Measurements from ENCODE around the gene FBXO41. TPM values are rescaled to one million over a fixed set of nuclear protein-coding genes. Genes with fewer than 3 reads are reported as not detected.

Gene FBXO41
- total RNA-seq, 1 experiment from 2014 or later, result 3.6 TPM

DNA sequence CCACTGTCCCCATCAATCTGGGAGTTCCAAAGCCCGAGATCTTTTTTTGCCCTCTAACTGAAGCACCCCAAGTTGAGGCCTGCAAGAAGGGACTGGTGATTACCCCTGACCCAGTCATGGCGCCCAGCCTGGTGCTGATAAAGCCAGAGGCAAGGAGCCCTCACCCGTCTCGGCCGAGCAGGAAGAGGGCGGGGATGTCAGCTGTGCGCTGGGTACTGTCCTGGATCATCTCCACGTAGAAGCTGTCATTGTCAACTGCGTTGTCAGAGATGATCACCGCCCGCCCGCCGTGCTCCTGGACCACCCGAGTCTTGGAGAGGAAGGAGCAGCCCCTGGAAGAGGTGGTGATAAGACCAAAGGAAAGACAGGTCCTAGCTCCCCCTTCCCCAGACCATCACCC is 55.6 kb downstream of the FBXO41 start:
- in situ Hi-C loops (cut with HindIII; ENCODE audit: low sequenced_read_pairs), result no loop called here
- DNase-seq (ENCODE audit: low spot score), result no peak

DNA sequence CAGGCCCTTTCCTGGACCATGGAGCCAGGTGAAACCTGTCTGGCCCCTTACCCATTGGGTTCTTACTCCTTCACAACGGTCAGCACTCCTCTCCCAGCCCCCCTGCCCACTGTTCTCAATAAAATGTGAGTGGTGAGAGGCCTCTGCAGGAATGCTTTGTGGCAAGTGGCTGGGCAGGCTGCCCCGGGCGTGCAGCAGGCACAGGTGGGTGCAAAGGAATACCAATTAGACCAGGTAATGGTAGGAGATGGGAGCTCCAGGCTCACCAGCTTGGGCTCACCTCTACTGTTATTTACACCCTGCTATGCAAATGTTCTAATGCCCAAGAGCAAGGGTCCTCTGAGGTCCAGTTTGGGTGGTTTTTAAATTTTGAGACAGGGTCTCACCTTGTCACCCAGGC is 57.2 kb downstream of the FBXO41 start:
- DNase-seq (ENCODE audit: low spot score), result no peak
- in situ Hi-C loops (cut with HindIII; ENCODE audit: low sequenced_read_pairs), result no loop called here

DNA sequence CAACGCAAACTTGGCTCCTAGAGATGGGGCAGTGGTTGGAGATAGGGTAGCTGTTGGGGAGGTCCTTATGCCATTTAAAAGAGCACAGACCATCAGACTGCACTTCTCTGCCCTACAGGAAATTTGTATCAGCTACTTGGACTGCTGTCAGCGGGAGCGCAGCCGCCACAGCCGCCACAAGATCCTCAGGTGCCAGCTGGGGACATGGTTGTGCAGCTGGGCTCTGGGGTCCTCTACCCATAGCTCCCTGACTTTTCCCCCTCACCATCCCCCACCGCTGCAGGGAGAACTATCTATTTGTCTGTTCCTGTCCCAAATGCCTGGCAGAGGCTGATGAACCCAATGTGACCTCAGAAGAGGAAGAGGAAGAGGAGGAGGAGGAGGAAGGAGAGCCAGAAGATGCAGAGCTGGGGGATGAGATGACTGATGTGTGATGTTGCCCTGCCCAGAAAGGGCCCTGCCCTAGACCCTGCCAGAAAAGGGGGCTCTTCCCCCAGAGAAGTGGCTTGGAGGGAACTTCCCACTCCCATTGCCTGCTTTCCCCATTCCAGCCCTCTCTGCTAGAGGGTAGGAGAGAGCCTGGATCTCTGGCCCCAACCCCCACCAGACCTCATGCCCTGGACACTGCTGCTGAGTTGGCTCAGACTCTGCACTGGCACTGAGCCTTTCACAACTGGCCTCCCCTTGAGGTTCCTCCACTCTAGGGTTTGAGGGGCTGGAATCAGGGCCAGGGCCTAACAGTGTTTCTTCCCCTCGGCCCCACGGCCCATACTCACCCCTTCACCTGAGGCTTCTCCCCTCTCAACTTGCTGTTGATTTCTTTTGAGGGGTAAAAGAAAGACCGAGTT is 58.5 kb downstream of the FBXO41 start:
- in situ Hi-C loops (cut with HindIII; ENCODE audit: low sequenced_read_pairs), result no loop called here
- no peak for DNase-seq (ENCODE audit: low spot score)

DNA sequence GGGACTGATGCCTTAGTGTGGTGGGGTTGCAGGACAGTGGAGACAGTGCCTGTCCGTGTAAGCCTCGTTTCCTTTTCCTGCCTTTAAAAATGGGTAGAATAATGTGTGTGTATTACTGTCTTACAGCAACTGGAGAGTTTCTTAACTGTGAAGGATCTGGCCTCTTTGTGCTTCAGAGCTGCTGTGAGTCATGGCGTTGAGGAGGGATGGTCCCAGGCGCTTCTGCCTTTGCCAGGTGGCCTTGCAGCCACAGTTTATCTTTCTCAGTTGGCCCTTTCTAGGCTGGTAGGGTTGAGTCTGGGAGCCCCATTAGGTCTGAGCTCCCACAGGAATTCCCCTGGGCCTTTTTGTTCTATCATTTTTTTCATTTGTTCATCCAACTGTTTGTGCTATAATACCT is 60.5 kb downstream of the FBXO41 start:
- DNase-seq (ENCODE audit: low spot score), result no peak
- in situ Hi-C loops (cut with HindIII; ENCODE audit: low sequenced_read_pairs), result no loop called here

DNA sequence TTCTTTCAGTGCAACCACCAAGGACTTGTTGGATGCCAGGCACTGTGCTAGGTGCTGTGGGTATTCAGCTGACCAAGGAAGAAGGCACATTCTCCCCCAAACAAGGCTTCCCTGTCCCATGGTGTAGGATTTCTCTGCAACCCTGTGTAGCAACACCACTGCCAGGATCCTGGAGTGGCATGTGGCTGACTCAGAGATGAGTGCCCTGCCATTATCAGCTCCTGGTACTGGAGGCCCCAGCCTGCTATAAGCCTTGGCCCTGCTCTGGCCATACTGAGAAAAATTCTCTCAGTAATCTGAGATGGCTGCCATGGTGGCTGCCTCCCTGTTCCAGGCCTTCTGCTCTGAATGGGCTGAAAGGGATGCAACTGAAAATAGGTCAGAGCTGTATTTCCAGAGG is 66.0 kb downstream of the FBXO41 start:
- no peak for DNase-seq (ENCODE audit: low spot score)

DNA sequence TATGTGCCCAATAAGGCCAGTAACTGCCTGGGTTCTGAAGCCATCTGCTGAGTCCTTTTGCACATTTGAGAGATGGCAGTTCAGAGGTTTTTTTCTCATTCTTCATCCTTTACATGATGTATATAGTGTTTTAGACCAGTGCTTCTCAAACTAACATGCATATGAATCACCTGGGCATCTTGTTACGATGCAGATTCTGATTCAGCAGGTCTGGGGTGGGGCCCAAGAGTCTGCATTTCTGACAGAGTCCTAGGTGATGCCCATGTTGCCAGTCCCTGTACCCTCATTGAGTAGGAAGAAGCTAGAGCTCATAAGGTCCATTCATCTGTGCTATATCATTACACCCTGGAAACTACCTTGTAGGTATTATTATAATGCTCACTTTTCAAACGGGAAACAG is 66.5 kb downstream of the FBXO41 start:
- in situ Hi-C loops (cut with HindIII; ENCODE audit: low sequenced_read_pairs), result no loop called here
- no peak for DNase-seq (ENCODE audit: low spot score)

More for the DNA sequence above, 66.0 kb downstream of the FBXO41 start:
- in situ Hi-C loops (cut with HindIII; ENCODE audit: low sequenced_read_pairs), result no loop called here

DNA sequence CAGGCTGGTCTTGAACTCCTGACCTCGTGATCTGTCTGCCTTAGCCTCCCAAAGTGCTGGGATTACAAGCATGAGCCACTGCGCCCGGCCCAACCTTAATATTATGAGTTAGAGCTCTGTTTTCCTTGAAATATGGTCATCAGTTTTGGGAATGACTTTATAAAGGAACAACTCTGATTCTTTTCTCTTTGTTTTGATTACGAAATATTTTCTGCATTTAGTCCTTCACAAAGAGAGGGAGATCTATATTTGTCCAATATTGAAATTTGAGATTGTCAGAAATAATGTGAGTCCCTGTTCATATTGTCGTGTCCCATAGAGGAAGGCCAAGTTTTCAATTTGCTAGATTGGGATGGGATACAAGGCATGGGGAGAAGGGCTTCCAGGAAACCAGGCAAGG is 67.1 kb downstream of the FBXO41 start:
- in situ Hi-C loops (cut with HindIII; ENCODE audit: low sequenced_read_pairs), result no loop called here
- DNase-seq (ENCODE audit: low spot score), result no peak

DNA sequence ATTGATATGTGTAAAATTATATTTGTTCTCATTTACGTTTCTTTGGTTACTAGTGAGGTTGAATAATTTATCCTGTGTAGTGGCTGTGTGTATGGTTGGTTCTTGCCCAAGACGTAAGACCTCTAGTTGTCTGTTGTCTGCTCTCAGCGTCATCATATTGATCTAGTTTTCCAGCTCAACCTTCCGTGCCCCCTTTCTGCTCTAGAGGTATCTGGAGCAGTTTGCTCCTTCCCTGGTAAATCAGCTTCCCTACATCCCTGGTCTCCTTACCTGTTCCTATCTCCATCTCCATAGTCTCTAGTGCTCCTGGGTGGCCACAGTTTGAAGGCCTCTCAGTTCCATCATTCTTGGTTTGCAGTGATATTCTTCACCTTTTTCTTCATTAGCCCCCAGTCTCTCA is 69.0 kb downstream of the FBXO41 start:
- in situ Hi-C loops (cut with HindIII; ENCODE audit: low sequenced_read_pairs), result no loop called here

DNA sequence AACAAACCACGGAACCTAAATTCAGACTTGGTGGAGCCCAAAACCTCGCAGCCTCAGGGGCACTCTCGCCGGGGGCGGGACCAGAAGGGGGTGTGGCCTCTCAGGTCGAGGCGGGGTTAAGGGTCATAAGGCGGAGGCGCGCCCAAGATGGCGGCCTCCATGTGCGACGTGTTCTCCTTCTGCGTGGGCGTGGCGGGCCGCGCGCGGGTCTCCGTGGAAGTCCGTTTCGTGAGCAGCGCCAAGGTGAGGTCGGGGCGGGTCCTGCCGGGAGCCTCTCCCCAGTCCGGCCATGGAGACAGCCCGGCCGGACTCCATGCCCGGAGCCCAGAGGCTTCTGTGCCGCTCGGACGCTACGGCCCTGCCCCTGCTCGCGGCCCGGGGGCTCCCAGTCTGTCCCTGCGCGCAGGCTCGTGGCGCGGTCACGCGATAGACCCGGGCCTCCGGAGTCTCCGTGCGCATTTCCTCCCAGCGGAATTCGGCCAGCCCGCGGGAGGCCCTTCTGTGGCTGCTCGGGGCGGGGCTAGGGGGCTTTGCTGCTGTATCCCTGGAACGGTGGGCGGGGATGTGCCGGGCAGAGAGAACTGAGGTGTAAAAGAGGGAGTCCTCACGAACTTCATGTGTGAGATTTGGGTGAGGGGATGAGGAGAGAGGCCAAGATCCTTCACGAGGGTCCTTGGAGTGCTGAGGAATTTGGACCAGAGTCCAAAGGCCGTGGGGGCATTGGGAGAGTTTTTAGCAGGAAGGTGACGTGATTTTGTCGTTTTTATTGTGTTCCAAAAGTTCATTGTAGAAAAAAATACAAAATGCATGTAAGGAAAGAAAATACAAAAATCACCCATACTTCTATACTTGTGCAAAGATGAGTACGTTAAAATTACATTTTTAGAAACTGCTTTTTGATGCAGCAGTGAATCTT is 69.9 kb downstream of the FBXO41 start, which contains the start of gene SMYD5:
SMYD5 (plus strand) TSS at position 126 of the 916 bp plus-strand sequence; CDS start at position 148, 22 bp downstream.
- in situ Hi-C loops (cut with HindIII; ENCODE audit: low sequenced_read_pairs), result no loop called here
- peak; percentile 83 for DNase-seq (ENCODE audit: low spot score)

More for the DNA sequence above, 69.0 kb downstream of the FBXO41 start:
- DNase-seq (ENCODE audit: low spot score), result no peak

DNA sequence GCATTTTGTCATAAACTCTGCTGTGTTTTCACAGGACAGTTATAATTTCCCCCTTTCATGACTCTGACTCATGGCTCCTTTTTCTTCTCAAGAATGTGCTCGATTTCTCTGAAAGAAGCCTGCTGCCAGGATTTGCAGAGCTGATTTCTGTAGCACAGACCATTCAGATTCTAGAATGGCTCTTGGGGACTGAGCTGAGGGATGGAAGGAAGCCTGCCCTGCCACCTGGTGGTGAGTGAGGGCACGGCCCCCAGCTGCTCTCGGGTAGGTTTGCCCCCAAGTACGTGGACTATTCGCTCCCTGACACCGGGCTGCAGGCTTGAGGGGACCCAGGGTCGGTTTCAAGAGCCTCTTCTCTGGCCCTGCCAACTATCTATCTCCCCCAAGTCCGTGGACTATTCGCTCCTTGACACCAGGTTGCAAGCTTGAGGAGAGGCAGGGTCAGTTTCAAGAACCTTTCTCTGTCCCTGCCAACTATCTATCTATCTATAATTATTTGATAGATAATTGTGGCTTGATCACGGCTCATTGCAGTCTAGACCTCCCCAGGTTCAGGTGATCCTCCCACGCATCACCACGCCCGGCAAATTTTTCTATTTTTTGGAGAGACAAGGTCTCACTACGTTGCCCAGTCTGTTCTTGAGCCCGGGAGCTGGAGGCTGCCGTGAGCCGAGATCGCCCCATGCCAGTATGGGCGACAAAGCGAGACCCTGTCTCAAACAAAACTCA is 71.7 kb downstream of the FBXO41 start:
- in situ Hi-C loops (cut with HindIII; ENCODE audit: low sequenced_read_pairs), result no loop called here
- DNase-seq (ENCODE audit: low spot score), result peak; percentile 71

DNA sequence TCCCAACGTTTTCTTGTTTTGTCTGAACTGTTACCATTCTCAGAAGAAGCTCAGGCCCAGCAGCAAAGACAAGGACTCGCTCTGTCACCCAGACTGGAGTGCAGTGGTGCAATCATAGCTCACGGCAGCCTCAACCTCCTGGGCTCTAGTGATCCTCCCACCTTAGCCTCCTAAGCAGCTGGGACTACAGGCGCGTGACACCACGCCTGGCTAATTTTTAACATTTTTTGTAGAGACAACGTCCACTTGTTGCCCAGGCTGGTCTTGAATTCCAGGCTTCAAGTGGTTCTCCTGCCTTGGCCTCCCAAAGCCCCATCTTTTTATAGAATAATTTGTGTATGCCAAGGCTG is 72.2 kb downstream of the FBXO41 start:
- in situ Hi-C loops (cut with HindIII; ENCODE audit: low sequenced_read_pairs), result no loop called here
- no peak for DNase-seq (ENCODE audit: low spot score)

DNA sequence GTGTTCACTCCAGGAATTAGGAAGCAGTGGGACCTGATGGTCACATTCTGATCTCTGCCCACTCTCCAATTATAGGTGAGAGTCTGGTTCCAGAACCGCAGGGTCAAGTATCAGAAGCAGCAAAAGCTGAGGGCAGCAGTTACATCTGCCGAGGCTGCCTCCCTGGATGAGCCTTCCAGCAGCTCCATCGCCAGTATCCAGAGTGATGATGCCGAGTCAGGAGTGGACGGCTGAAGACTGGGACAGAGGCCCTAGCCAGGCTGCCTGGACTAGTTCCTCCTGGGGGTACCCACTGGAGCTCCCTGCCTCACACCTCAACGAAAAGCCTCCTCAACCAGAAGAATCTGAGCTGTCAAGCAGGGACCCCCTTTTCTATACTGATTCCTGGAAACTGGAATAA is 73.6 kb downstream of the FBXO41 start:
- in situ Hi-C loops (cut with HindIII; ENCODE audit: low sequenced_read_pairs), result no loop called here
- DNase-seq (ENCODE audit: low spot score), result no peak

DNA sequence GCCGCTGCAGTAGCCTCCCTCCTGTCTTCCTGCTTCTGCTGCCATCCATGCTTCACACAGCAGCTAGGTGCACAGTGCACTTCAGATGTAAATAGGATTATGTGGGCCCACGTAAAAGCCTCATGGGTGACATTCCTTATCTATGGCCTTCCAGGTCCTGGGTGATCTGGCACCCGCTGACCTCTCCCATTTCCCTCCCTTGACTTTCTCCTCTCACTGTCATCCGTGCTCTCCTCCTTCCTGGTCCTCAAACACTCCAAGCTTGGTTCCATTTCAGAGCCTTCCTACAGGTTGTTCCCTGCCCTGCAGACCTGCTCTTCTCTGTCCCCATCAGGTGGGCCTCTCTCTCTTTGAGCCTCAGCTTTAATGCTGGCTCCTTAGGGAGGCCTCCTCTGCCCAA is 74.3 kb downstream of the FBXO41 start:
- DNase-seq (ENCODE audit: low spot score), result no peak
- in situ Hi-C loops (cut with HindIII; ENCODE audit: low sequenced_read_pairs), result no loop called here

DNA sequence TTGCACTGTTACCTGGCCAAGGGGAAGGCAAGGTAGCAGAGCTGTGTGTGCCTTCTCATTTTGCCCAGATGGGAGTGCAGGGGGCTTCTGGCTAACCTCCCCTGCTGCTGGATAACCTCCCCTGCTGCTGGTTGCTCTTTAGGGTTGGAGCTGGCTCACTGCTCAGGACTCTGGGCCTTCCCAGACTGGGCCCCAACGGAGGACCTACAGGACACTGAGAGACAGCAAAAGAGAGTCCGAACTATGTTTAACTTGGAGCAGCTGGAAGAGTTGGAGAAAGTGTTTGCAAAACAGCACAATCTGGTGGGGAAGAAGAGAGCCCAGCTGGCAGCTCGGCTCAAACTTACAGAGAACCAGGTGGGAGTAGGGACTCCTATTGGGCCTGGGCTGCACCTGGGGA is 76.0 kb downstream of the FBXO41 start:
- DNase-seq (ENCODE audit: low spot score), result no peak
- in situ Hi-C loops (cut with HindIII; ENCODE audit: low sequenced_read_pairs), result no loop called here

DNA sequence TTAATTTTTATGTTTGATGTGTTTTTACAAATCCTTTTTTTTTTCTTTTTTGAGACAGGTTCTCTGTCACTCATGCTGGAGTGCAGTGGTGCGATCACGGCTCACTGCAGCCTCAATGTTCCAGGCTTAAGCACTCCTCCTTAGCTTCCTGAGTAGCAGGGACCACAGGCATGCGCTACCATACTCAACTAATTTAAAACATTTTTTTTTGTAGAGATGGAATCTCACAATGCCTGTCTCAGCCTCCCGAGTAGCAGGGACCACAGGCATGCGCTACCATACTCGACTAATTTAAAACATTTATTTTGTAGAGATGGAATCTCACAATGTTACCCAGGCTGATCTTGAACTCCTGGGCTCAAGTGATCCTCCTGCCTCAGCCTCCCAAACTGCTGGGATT is 78.7 kb downstream of the FBXO41 start:
- in situ Hi-C loops (cut with HindIII; ENCODE audit: low sequenced_read_pairs), result no loop called here

More for the DNA sequence above, 78.7 kb downstream of the FBXO41 start:
- DNase-seq (ENCODE audit: low spot score), result no peak

Other genes with a start within 250 kb of the FBXO41 start
- gene SFXN5, start 212.8 kb downstream of the FBXO41 start, total RNA-seq (2014; rRNA removed; shearing (Covaris generic)), result 11.4 and 24.6 TPM in 2 replicates
- gene RAB11FIP5, start 171.5 kb downstream of the FBXO41 start, total RNA-seq (2014; rRNA removed; shearing (Covaris generic)), result 18.1 and 19.0 TPM in 2 replicates
- not detected in 2 replicates for gene NOTO, start 81.9 kb downstream of the FBXO41 start, total RNA-seq (2014; rRNA removed; shearing (Covaris generic))
- gene SMYD5, start 70.2 kb downstream of the FBXO41 start, total RNA-seq (2014; rRNA removed; shearing (Covaris generic)), result 40.0 and 40.5 TPM in 2 replicates
- 21.9 and 33.7 TPM in 2 replicates for gene PRADC1, start 51.2 kb downstream of the FBXO41 start, total RNA-seq (2014; rRNA removed; shearing (Covaris generic))
- gene CCT7, start 50.2 kb downstream of the FBXO41 start, total RNA-seq (2014; rRNA removed; shearing (Covaris generic)), result 797 and 982 TPM in 2 replicates
- gene EGR4, start 9.1 kb upstream of the FBXO41 start, total RNA-seq (2014; rRNA removed; shearing (Covaris generic)), result not detected in 2 replicates
- 10.0 and 36.2 TPM in 2 replicates for gene ALMS1, start 101.4 kb upstream of the FBXO41 start, total RNA-seq (2014; rRNA removed; shearing (Covaris generic))